ENCODE results near the gene ELP4.

The ELP4 gene

GRCh38 chr11:31799435-31800397 lies 290.1 kb downstream of the ELP4 start:
- no peak for DNase-seq (ENCODE audit: low read depth)
- H3K4me3 ChIP-seq (ENCODE audit: low read depth, low read length): no peak overlapping the region
- no peak for TF ChIP-seq CTCF (IDR thresholded peaks at IDR 0.05; ENCODE audit: control insufficient read depth, extremely low read depth, insufficient read depth)

- TF ChIP-seq CTCF (IDR thresholded peaks at IDR 0.05; ENCODE audit: control insufficient read depth, extremely low read depth, insufficient read depth): no peak
- no peak overlapping the region for H3K4me3 ChIP-seq (ENCODE audit: low read depth, low read length)
- DNase-seq (ENCODE audit: low read depth): no peak
Observed at GRCh38 chr11:31800398-31801265, 291.1 kb downstream of the ELP4 start.

- H3K4me3 ChIP-seq (ENCODE audit: low read depth, low read length): no peak overlapping the region
- DNase-seq (ENCODE audit: low read depth): no peak
- no peak for TF ChIP-seq CTCF (IDR thresholded peaks at IDR 0.05; ENCODE audit: control insufficient read depth, extremely low read depth, insufficient read depth)
Observed at GRCh38 chr11:31801298-31801702, 291.7 kb downstream of the ELP4 start.

GRCh38 chr11:31802000-31802551 lies 292.5 kb downstream of the ELP4 start:
- no peak for DNase-seq (ENCODE audit: low read depth)
- H3K4me3 ChIP-seq (ENCODE audit: low read depth, low read length): no peak overlapping the region
- no peak for TF ChIP-seq CTCF (IDR thresholded peaks at IDR 0.05; ENCODE audit: control insufficient read depth, extremely low read depth, insufficient read depth)

- no peak for TF ChIP-seq CTCF (IDR thresholded peaks at IDR 0.05; ENCODE audit: control insufficient read depth, extremely low read depth, insufficient read depth)
- no peak for DNase-seq (ENCODE audit: low read depth)
- H3K4me3 ChIP-seq (ENCODE audit: low read depth, low read length): no peak overlapping the region
Observed at GRCh38 chr11:31802609-31802989, 293.0 kb downstream of the ELP4 start.

- no peak for DNase-seq (ENCODE audit: low read depth)
- no peak for TF ChIP-seq CTCF (IDR thresholded peaks at IDR 0.05; ENCODE audit: control insufficient read depth, extremely low read depth, insufficient read depth)
- H3K4me3 ChIP-seq (ENCODE audit: low read depth, low read length): no peak overlapping the region
Observed at GRCh38 chr11:31802990-31803812, 293.6 kb downstream of the ELP4 start.
